Endometrial microvascular endothelial cells (primary cell): ENCODE data around the gene ANKS4B. TPM values are rescaled to one million over a fixed set of nuclear protein-coding genes. Genes with fewer than 3 reads are reported as not detected.
"Not testable (repeated sequence)": the region's sequence is repeated elsewhere in the genome, so short reads cannot be mapped to it uniquely, and the experiment has no call there.

Source experiments
- in situ Hi-C: cut with HindIII; loops from 2 replicates; pipeline ENCODE4 v1.10.0; 2017; ENCODE audit warnings: low sequenced_read_pairs, low pct_unique_long_range_greater_than_20kb; ENCODE audit errors: inconsistent ontology term
- total RNA-seq: library from RNA; depleted of rRNA; stranded (reverse); fragments of >200 nt; gene quantifications from one replicate; pipeline ENCODE4 v1.2.3, GENCODE V29; 2015; ENCODE audit errors: inconsistent ontology term

Gene ANKS4B
- total RNA-seq, 1 donor from 2014 or later: not detected

- in situ Hi-C loops: no loop called here
Observed at GRCh38 chr16:21279501-21279900, 46.0 kb downstream of the ANKS4B start.

DNA sequence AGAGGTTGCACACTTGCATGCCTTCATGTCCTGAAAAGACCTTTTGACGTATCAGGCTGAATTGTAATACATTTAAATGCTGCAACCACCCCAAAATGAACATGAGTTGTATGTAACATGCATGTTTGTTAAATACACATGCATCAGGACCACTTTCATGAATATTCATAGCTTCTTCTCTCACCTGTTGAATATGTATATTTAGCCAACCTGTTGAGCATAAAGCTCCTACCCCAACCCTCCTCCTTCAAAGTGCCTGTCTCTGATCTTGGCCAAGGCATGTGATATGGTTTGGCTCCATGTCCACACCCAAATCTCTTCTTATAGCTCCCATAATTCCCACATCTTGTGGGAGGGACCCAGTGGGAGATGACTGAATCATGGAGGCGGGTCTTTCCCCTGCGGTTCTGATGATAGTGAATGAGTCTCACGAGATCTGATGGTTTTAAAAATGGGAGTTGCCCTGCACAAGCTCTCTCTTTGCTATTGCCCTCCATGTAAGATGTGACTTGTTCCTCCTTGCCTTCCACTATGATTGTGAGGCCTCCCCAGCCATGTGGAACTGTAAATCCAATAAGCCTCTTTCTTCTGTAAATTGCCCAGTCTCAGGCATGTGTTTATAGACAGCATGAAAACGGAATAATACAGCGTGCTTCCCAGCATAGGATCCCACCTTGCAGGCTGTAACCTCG is 48.3 kb downstream of the ANKS4B start:
- in situ Hi-C loops: no loop called here

- in situ Hi-C loops: no loop called here
Observed at GRCh38 chr16:21283521-21284289, 50.2 kb downstream of the ANKS4B start.

GRCh38 chr16:21284414-21284813 is 50.9 kb downstream of the ANKS4B start:
- in situ Hi-C loops: no loop called here

DNA sequence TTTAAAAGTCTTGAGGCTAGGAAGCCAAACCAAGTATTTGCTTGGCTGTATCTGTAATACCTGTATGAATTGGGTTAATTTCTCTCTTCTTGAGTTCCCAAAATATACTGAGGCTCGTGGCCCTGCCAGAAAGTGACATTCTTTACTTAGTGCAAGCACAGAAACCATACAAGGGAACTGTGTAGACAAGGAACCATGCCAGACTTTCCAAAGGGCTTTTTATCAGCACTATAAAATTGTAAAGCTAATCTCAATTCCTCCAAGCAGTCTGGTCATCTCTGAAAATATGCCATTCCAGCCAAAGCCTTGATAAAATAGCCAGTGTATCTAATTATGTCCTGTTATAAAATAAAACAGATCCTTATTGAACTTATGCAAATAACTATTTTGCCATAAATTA is 51.8 kb downstream of the ANKS4B start:
- in situ Hi-C loops: no loop called here

DNA sequence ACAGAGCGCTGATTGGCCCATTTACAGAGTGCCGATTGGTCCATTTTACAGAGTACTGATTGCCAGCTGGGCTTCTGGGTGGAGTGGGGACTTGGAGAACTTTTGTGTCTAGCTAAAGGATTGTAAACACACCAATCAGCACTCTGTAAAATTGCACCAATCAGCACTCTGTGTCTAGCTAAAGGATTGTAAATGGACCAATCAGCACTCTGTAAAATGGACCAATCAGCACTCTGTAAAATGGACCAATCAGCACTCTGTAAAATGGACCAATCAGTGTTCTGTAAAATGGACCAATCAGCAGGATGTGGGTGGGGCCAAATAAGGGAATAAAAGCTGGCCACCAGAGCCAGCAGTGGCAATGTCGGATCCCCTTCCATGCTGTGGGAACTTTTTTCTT is 56.3 kb downstream of the ANKS4B start:
- in situ Hi-C loops: not testable (repeated sequence)

- in situ Hi-C loops: no loop called here
Observed at GRCh38 chr16:21300309-21301167, 67.0 kb downstream of the ANKS4B start.

- in situ Hi-C loops: no loop called here
Observed at GRCh38 chr16:21301168-21301894, 67.8 kb downstream of the ANKS4B start.

DNA sequence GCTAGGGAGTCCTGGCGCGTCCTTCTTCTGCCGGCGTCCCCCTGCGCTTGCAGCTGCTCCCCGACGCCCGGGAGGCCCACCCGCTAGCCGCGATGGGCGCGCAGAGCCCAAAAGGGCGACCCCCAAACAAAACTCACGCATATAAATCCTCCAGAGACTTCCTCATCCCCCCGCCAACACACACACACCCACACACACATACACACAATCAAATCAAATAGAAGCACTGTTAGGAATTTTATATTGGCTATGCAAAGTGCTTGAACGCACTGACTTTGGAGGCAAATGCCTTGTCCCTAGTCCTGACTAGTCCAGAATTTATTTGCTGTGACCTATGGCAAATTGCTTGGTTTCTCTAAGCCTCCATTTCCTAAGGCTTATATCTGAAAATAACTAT is 68.4 kb downstream of the ANKS4B start:
- in situ Hi-C loops: no loop called here

DNA sequence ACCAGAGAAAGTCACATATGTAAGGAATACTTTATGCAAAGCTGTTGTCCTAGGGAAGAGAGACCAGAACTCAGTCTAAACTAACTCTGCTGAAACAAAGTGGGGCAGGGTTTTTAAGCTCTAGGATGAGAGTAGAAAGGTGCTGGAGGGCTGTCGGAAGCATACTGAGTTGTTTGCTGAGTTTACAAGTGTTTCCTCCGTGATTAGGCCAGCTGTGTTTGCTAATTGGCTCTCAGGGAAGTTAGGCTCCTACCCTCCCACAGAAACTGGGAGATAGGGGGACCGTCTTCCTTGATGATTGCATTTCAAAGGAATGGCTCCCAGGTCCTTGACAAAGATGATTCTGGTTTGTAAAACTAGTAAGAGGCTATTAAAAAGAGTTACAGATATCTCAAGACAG is 69.0 kb downstream of the ANKS4B start:
- in situ Hi-C loops: no loop called here

GRCh38 chr16:21302898-21303528 is 69.5 kb downstream of the ANKS4B start:
- in situ Hi-C loops: no loop called here

Other genes starting within 250 kb of the ANKS4B start
- 0.09 TPM for gene DNAH3, start 82.9 kb upstream of the ANKS4B start, total RNA-seq
- 47.4 TPM for gene LDAF1, start 75.0 kb upstream of the ANKS4B start, total RNA-seq
- gene ZP2, start 22.1 kb upstream of the ANKS4B start, total RNA-seq: not detected
- gene CRYM, start 44.6 kb downstream of the ANKS4B start, total RNA-seq: not detected